GM12801 (cell line): Measurements from ENCODE around the gene TTC16.

Experiments used
- CTCF ChIP-seq: IDR thresholded peaks from one replicate; pipeline ENCODE4 v1.5.1; 2011; ENCODE audit warnings: control low read depth; ENCODE audit not compliant: insufficient read length; ENCODE audit errors: extremely low read depth

TTC16 gene

GRCh38 chr9:127778280-127779135, 62.6 kb downstream of the TTC16 start, which contains the start of gene SH2D3C:
Gene SH2D3C (minus strand): TSS chr9:127778666. CDS start chr9:127778627, 39 bp downstream.
- no peak for TF ChIP-seq CTCF

- no peak for TF ChIP-seq CTCF
Observed at GRCh38 chr9:127779136-127779981, 63.5 kb downstream of the TTC16 start.

GRCh38 chr9:127780126-127780885, 64.4 kb downstream of the TTC16 start:
- no peak for TF ChIP-seq CTCF
